GM18867 (cell line): ENCODE data around the gene FRMD5.
"Not testable (repeated sequence)": the region's sequence is repeated elsewhere in the genome, so short reads cannot be mapped to it uniquely, and the experiment has no call there.

ENCODE experiments used
- ATAC-seq: cut with Tn5 transposase; IDR thresholded peaks from one replicate; pipeline ENCODE4 v1.9.1; 2021; ENCODE audit warnings: mild to moderate bottlenecking, moderate library complexity; ENCODE audit not compliant: unreplicated experiment

FRMD5 gene

GRCh38 chr15:43867096-43867495 lies 328.0 kb downstream of the FRMD5 start:
- no peak for ATAC-seq

DNA sequence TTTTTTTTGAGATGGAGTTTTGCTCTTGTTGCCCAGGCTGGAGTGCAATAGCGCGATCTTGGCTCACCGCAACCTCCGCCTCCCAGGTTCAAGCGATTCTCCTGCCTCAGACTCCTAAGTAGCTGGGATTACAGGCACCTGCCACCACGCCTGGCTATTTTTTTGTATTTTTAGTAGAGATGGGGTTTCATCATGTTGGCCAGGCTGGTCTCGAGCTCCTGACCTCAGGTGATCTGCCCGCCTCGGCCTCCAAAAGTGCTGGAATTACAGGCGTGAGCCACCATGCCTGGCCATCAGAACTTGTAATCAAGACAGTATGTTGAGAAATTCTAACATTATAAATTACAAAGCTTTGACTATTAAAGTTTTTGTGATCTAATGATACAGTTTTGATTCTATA lies 328.4 kb downstream of the FRMD5 start:
- not testable (repeated sequence) for ATAC-seq

DNA sequence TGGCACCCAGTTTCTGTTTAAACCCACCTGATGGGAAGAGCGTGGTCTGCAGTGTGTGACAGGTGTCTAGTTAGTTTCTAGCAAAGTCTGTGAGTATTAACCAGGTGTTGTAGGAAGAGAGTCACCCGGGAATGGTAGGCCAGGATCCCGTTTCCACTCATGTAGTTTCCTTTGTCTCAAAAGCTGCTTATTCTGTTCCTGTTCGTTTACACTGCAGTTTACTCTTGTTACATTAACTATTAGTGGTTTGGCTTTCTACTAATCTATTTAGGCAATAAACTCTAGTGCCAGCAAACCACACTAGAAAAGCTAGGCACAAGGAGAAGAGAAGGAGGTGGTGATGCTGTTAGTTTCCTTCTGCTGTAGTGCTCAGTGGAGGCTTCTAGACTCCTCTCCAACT lies 335.5 kb downstream of the FRMD5 start:
- ATAC-seq = no peak

GRCh38 chr15:43854801-43855200 lies 340.3 kb downstream of the FRMD5 start:
- no peak for ATAC-seq

DNA sequence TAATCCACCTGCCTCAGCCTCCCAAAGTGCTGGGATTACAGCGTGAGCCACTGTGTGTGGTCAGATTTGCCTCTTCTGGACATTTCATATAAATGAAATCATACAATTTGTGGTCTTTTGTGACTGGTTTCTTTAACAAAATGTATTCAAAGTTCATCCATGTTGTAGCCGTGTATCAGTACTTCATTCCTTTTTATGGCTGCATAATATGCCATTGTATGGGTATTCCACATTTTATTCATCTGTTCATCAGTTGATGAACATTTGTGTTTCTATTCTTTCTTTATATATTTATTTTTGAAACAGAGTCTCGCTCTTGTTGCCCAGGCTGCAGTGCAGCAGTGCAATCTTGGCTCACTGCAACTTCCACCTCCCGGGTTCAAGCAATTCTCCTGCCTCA lies 342.5 kb downstream of the FRMD5 start:
- no peak for ATAC-seq

DNA sequence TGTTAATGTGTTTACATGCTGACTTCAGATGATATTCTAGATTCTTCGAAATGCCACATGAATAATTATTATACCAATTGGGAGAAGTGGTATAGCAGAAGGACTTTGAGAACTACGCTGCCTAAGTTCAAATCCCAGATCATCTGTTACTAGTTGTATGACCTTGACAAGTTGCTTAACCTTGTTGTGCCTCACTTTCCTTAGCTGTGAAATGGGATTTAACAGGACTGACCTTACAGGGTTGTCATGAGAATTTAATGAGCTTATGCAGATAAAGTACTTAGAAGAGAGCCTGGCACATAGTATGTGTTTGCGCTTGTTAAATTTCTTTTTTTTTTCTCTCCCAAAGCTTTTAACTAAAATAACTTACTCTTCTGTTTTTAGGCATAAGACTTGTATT lies 343.8 kb downstream of the FRMD5 start:
- no peak for ATAC-seq

DNA sequence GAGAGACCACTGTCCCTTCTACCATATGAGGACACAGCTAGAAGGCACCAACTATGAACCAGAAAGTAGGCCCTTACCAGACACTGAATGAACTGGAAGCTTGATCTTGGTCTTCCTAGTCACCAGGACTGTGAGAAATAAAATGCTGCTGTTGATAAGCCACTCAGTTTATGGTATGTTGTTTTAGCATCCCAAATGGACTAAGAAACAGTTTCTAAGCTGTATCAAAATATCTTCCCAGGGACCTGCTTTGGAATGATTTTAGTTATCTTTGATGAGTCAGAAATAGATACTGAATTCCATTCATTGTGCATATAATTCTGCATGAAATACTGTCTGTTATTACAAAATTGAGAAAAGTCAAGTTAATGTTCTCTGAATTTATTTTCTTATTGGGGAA lies 349.6 kb downstream of the FRMD5 start:
- ATAC-seq = no peak

- ATAC-seq = not testable (repeated sequence)
These were observed 362.6 kb downstream of the FRMD5 start for GRCh38 chr15:43832485-43832884.

DNA sequence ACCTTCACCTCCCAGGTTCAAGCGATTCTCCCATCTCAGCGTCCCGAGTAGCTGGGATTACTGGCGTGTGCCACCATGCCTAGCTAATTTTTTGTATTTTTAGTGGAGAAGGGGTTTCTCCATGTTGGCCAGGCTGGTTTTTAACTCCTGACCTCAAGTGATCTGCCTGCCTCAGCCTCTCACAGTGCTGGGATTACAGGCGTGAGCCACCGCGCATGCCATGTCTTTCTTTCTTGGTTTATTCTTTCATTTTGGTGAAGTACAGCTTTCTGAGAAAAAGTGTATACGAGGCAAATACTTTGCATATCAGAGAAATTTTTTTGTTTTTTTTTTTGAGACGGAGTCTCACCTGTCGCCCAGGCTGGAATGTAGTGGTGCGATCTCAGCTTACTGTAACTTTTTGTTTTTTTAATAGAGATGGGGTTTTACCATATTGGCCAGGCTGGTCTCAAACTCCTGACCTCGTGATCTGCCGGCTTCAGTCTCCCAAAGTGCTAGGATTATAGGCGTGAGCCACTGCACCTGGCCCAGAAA lies 363.5 kb downstream of the FRMD5 start:
- ATAC-seq = not testable (repeated sequence)

- ATAC-seq = not testable (repeated sequence)
These were observed 364.3 kb downstream of the FRMD5 start for GRCh38 chr15:43830691-43831275.

DNA sequence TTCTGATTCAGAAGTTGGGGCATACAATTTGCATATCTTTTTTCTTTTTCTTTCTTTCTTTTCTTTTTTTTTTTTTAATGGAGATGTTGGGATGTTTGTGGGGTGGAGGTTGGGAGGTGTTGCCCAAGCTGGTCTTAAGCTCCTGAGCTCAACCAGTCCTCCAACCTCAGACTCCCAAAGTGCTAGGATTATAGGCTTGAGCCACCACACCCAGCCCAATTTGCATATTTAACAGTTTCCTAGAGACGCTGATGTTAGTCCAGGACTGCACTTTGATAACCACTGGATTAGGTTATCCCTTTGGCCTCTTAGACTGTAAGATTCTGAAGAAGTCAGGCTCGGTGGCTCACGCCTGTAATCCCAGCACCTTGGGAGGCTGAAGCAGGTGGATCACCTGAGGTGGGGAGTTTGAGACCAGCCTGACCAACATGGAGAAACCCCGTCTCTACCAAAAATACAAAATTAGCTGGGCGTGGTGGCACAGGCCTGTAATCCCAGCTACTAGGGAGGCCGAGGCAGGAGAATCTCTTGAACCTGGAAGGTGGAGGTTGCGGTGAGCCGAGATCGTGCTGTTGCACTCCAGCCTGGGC lies 365.0 kb downstream of the FRMD5 start:
- ATAC-seq = not testable (repeated sequence)

DNA sequence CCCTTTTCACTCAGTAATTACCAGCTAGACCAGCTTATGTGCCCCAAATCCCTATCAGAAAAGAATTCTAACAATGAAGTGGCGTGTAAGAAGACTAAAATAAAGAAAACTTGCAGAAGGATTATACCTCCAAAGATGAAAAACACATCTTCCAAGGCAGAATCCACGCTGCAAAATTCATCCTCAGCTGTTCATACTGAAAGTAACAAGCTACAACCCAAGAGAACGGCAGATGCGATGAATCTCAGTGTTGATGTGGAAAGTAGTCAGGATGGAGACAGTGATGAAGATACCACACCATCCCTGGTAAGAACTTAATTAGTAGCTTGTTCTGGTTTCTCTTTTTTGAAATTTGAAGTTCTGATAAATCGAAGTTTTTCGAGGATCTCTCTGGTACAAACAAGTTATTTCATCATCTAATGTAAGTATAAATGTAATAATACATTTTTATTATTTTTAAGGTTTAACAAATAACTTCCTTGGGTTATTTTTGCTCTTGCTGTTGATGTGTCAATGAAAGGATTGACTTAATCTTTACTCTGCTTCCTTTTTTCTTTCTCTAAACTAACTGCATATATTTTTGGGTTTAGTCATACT lies 366.9 kb downstream of the FRMD5 start:
- ATAC-seq = no peak

DNA sequence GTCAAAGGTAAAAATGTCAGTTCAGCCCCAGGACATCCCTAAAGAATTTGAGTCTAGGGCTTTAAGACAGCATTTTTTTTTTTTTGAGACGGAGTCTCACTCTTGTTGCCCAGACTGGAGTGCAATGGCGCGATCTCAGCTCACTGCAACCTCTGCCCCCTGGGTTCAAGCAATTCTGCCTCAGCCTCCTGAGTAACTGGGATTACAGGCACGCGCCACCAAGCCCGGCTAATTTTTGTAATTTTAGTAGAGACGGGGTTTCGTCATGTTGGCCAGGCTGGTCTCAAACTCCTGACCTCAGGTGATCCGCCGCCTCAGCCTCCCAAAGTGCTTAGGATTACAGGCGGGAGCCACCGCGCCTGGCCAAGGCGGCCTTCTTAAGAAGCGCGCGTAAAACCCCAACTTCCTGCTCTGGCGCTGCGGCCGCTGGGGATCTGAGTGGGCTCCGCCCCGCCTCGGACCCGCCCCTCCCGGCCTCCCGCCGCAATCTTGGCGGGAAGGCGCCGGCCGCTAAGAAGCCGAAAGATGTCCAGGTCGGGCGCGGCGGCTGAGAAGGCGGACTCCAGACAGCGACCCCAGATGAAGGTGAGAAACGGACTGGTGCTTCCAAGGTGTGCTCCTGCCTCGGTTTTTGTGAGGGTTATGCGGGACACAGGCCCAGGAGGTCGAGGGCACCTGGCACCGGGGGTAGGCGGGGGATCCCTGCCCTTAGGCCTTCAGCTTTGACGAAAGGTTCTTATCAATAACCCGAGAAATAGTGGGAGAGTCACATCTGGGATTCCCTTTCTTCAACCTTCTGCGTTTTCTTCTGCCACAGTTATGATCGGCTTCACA lies 368.3 kb downstream of the FRMD5 start, which contains the start of gene WDR76:
TSS of gene WDR76 (plus strand) at position 495 of the 834 bp plus-strand sequence. CDS start at position 526, 31 bp downstream.
- peak; percentile 64 for ATAC-seq

DNA sequence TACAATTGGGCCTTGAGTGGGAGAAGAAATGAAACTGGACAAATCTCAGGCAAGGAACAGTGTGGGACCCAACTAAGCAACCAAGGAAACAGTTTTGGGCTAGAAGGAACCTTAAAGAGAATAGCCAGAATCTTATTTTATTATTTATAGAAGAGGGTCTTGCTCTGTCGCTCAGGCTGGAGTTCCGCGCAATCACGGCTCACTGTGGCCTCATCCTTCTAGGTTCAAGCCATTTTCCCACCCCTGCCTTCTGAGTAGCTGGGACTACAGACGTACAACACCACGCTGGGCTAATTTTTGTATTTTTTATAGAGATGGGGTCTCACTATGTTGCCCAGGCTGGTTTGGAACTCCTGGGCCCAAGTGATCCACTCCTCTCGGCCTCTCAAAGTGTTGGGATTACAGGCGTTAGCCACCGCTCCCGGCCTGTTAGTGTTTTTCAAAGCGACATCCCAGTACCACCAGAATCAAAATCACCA lies 369.0 kb downstream of the FRMD5 start:
- ATAC-seq = no peak

DNA sequence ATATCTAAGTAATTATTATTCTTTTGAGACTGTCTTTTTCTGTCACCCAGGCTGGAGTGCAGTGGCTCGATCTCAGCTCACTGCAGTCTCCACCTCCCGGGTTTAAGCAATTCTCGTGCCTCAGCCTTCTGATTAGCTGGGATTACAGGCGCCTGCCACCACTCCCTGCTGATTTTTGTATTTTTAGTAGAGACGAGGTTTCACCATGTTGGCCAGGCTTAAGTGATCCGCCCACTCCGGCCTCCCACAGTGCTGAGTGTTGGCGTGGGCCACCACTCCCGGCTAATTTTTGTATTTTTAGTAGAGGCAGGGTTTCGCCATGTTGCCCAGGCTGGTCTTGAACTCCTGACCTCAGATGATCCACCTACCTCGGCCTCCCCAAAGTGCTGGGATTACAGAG lies 369.8 kb downstream of the FRMD5 start:
- ATAC-seq = not testable (repeated sequence)

GRCh38 chr15:43824302-43825246 lies 370.5 kb downstream of the FRMD5 start, which contains the start of gene MFAP1:
MFAP1 (minus strand) TSS chr15:43824690; CDS start chr15:43824569, 121 bp downstream.
- ATAC-seq = peak; percentile 67

- no peak for ATAC-seq
These were observed 373.6 kb downstream of the FRMD5 start for GRCh38 chr15:43821505-43821904.
